Lower leg skin (tissue), 3 donors: ENCODE measurements around the gene RXRA.

Experiments
- POLR2A ChIP-seq, 2 donors: fragments of 450-650 bp; IDR thresholded peaks; one replicate each; pipeline ENCODE4 v1.6.1; 2016 to 2017; ENCODE audit warnings: antibody characterized with exemption in 2 of 2, mild to moderate bottlenecking in 1 of 2, moderate library complexity in 1 of 2
- TF ChIP-seq, protein P1 (sequence below), 3 donors: fragments of 450-650 bp; IDR thresholded peaks; one replicate each; pipeline ENCODE4 v1.5.1; 2016; ENCODE audit warnings: antibody characterized with exemption in 3 of 3, mild to moderate bottlenecking in 3 of 3, moderate library complexity in 2 of 3

DNA sequence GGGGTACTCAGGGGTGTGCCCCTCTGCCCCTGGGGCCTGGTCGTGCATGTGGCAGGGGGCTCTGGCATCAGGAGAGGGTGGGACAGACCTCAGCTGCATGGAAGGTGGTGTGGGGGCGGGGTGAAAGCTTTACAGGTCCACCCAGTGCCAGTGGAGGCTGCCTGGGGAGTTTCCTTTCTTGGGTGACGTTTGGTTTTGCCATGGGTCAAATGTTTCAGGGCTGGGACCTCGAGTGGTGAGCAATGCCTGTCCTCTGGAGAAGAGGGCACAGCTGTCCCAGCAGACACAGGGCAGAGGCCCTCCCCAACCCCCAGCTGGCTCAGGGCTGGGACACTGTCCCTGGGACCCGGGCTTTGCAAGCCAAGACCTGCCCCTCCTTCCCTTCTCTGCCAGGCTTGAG lies 3.6 kb downstream of the RXRA start:
- TF ChIP-seq, protein P1, sequence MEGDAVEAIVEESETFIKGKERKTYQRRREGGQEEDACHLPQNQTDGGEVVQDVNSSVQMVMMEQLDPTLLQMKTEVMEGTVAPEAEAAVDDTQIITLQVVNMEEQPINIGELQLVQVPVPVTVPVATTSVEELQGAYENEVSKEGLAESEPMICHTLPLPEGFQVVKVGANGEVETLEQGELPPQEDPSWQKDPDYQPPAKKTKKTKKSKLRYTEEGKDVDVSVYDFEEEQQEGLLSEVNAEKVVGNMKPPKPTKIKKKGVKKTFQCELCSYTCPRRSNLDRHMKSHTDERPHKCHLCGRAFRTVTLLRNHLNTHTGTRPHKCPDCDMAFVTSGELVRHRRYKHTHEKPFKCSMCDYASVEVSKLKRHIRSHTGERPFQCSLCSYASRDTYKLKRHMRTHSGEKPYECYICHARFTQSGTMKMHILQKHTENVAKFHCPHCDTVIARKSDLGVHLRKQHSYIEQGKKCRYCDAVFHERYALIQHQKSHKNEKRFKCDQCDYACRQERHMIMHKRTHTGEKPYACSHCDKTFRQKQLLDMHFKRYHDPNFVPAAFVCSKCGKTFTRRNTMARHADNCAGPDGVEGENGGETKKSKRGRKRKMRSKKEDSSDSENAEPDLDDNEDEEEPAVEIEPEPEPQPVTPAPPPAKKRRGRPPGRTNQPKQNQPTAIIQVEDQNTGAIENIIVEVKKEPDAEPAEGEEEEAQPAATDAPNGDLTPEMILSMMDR (IDR thresholded peaks at IDR 0.05): no peak
- no peak for TF ChIP-seq POLR2A (IDR thresholded peaks at IDR 0.05)
